ENCODE data around the gene UBE2R2. TPM values are rescaled to one million over a fixed set of nuclear protein-coding genes. Genes with fewer than 3 reads are reported as not detected.
"Not testable (repeated sequence)": the region's sequence is repeated elsewhere in the genome, so short reads cannot be mapped to it uniquely, and the experiment has no call there.

The UBE2R2 gene
- total RNA-seq, 1 donor from 2014 or later, result 19.9 TPM

- peak; percentile 31 for DNase-seq
These were observed 16.8 kb upstream of the UBE2R2 start for GRCh38 chr9:33799928-33800704.

- no peak for DNase-seq
These were observed 16.1 kb upstream of the UBE2R2 start for GRCh38 chr9:33800886-33801285.

- not testable (repeated sequence) for DNase-seq
These were observed 14.9 kb upstream of the UBE2R2 start for GRCh38 chr9:33801943-33802500.

- not testable (repeated sequence) for DNase-seq
These were observed 12.8 kb upstream of the UBE2R2 start for GRCh38 chr9:33804196-33804595.

- DNase-seq, result not testable (repeated sequence)
These were observed 9.8 kb upstream of the UBE2R2 start for GRCh38 chr9:33807156-33807555.

- DNase-seq, result not testable (repeated sequence)
These were observed 8.0 kb upstream of the UBE2R2 start for GRCh38 chr9:33808979-33809322.

- no peak for DNase-seq
These were observed 7.5 kb upstream of the UBE2R2 start for GRCh38 chr9:33809506-33809905.

GRCh38 chr9:33813712-33814641, 3.0 kb upstream of the UBE2R2 start:
- peak; percentile 55 for DNase-seq

- DNase-seq, result no peak
These were observed 1.2 kb upstream of the UBE2R2 start for GRCh38 chr9:33815781-33816180.

GRCh38 chr9:33817327-33818166, 587 bp downstream of the UBE2R2 start:
- DNase-seq, result peak; percentile 51

- DNase-seq, result peak; percentile 73
These were observed 1.3 kb downstream of the UBE2R2 start for GRCh38 chr9:33818167-33818846.

GRCh38 chr9:33818847-33819500, 2.0 kb downstream of the UBE2R2 start:
- DNase-seq, result peak; percentile 73

- no peak for DNase-seq
These were observed 3.3 kb downstream of the UBE2R2 start for GRCh38 chr9:33820231-33820745.

- no peak for DNase-seq
These were observed 6.8 kb downstream of the UBE2R2 start for GRCh38 chr9:33823801-33824200.

GRCh38 chr9:33827285-33827684, 10.3 kb downstream of the UBE2R2 start:
- not testable (repeated sequence) for DNase-seq

- DNase-seq, result not testable (repeated sequence)
These were observed 12.8 kb downstream of the UBE2R2 start for GRCh38 chr9:33829641-33830230.

GRCh38 chr9:33835625-33836260, 18.8 kb downstream of the UBE2R2 start:
- no peak for DNase-seq

GRCh38 chr9:33836261-33836660, 19.3 kb downstream of the UBE2R2 start:
- peak; percentile 17 for DNase-seq

GRCh38 chr9:33837138-33837537, 20.2 kb downstream of the UBE2R2 start:
- DNase-seq, result no peak

- no peak for DNase-seq
These were observed 23.4 kb downstream of the UBE2R2 start for GRCh38 chr9:33840381-33840780.
